ENCODE measurements around the gene SP140.
"Not testable (repeated sequence)": the region's sequence is repeated elsewhere in the genome, so short reads cannot be mapped to it uniquely, and the experiment has no call there.

The SP140 gene

GRCh38 chr2:230327418-230328154 is 102.0 kb downstream of the SP140 start:
- no peak for DNase-seq

DNA sequence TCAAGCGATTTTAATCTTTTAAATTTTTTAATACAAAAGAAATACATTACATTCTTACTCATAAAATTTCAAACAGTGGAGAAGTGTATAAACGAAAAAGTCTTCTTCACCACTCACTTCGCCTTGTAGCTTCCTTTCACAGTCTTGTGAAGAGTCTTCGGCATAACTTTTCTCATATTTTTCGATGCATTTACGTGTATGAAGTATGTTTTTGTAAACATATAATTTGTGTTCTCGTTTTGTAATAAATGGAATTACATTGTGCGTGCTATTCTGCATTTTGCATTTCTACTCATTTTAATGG is 102.6 kb downstream of the SP140 start:
- no peak for DNase-seq

GRCh38 chr2:230329946-230330605 is 104.5 kb downstream of the SP140 start:
- DNase-seq = no peak

DNA sequence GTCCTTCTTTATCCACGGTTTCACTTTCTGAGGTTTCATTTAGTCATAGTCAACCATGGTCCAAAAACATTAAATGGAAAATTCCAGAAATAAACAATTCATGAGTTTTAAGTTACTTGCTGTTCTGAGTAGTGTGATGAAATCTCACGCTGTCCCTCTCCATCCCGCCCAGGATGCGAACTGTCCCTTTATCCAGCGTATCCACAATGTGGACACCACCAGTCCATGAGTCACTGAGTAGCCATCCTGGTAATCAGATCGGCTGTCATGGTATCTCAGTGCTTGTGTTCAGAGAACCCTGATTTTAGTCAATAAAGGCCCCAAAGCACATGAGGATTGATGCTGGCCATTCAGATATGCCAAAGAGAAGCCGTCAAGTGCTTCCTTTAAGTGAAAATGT is 105.2 kb downstream of the SP140 start:
- no peak for DNase-seq

DNA sequence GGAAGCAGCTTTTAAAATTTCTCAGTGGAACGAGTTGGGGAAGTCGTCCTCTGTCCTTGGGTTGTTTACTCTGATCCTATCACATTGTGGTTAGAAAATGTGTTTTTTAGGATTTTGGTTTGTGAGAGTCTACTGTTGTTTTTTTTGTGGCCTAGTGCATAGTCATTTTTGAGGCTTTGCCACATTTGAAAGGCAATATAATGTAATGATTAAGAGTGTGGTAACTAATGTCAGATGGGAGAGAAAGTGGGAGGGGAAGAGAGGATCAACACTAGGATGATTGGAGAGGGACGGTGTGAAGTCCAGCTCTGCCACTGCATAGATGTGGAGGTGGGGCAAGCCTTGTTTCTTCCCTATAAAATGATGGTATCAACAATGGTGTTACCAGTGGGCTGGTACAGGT is 109.9 kb downstream of the SP140 start:
- no peak for DNase-seq

DNA sequence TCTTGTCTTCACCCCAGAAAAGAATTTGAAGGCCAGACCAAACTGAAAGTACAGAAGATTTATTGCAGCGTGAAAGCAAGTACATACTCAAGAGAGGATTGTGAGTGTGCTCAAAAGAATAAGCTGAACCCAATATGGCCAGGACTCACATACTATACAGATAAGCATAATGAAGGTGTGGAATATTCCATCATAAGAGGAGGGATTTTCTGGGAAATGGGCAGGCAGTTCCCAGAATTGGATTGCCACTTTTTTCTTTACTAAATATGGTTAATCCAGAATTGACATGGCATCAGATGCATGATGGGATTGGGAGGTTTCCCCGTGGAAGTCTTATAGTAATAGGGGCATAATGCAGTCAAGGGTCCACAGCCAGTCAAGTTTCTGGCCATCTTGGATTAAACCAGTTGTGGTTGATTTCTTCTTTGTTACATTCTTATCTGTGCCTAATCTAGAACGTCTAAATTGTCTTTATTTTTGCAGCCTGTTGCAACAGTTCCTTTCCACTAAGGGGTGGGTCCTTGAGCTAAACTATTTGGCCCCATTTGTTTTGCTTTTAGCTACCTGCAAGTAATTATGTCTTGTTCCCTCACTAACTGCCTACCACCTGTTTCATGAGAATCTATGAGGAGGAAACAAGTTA is 110.4 kb downstream of the SP140 start:
- DNase-seq = no peak

GRCh38 chr2:230341936-230342528 is 116.5 kb downstream of the SP140 start:
- DNase-seq = not testable (repeated sequence)

GRCh38 chr2:230343041-230343624 is 117.6 kb downstream of the SP140 start:
- DNase-seq = not testable (repeated sequence)

GRCh38 chr2:230343747-230344146 is 118.2 kb downstream of the SP140 start:
- no peak for DNase-seq

DNA sequence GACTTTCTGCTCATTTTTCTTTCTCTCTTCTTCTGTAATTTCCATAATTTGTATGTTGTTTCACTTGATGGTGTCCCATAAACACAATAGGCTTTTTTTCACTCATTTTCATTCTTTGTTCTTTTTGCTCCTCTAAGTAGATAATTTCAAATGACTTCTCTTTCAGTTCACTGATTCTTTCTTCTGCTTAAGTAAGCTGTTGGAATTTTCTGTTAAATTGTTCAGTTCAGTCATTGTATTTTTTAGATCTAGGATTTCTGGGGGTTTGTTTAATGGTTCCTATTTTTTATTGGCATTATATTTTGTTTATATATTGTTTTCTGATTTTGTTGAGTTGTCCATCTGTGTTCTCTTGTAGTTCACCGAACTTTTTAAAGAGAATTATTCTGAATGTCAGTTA is 120.9 kb downstream of the SP140 start:
- DNase-seq = no peak

GRCh38 chr2:230346921-230347533 is 121.5 kb downstream of the SP140 start:
- DNase-seq = no peak

GRCh38 chr2:230347659-230348305 is 122.2 kb downstream of the SP140 start:
- DNase-seq = no peak

DNA sequence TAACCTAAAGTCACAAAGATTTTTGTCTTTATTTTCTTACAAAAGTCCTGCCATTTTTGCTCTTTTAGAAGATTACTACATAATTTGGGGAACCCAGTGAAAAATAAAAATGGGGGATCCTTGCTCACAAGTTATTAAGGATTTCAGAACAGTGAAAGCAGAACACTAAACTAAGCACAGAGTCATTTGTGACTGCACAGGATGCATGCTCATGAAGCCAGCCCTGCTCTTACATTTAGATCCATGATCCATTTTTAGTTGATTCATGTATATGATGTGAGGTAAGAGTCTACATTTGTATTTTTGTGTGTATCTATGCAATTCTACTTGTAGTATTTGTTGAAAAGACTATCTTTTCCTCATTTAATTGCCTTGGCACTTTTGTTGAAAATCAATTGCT is 123.3 kb downstream of the SP140 start:
- no peak for DNase-seq

GRCh38 chr2:230356084-230356483 is 130.5 kb downstream of the SP140 start:
- no peak for DNase-seq

- DNase-seq = no peak
Observed at GRCh38 chr2:230358305-230358704, 132.8 kb downstream of the SP140 start.

- no peak for DNase-seq
Observed at GRCh38 chr2:230360028-230360427, 134.5 kb downstream of the SP140 start.

DNA sequence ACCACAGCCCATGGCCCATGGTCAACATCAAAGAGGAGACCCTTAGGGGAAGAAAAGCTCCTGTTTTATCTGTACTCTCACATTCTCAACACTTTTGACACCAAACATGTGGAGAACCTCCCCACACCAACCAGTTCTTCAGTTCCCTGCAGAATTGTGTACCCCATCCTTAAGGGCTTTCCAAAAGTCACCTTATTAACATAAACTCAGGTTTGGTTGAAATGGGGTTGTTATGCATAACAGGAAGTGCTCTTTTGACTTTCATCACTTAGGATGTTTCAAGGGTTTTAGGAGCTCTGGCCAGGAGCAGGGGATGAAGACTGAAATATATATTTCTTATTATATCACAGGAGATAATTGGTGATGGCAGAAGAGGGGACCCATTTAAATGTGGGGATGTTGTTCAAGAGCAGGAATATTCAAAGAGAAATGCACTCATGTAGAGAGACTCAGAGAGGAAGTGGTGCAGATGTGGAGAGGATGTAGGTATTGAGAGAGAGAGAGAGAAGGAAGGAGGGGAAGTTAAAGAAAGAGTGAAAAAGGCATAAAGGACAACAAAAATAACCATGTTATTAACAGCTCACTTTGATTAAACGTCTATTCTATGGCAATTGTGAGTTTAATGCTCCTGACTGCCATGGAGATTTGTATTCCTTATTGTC is 136.6 kb downstream of the SP140 start:
- DNase-seq = no peak

Data from NCI-H2171 treated with DMSO at 0.1 percent for 48 hours (cell line).